H1 (cell line): ENCODE measurements around the gene UBE2K. TPM values are rescaled to one million over a fixed set of nuclear protein-coding genes. Genes with fewer than 3 reads are reported as not detected.

Source experiments
- CTCF ChIA-PET: fragments of 300-600 bp; sonication (Branson Sonifier 250); formaldehyde crosslinking; loops from one replicate; lab custom pipeline; 2021; ENCODE audit not compliant: partially characterized antibody; lab: Charles Lee
- POLR2A ChIA-PET: fragments of 300-600 bp; sonication (Branson Sonifier 250); formaldehyde crosslinking; loops from one replicate; lab custom pipeline; 2021; ENCODE audit warnings: inconsistent platforms; ENCODE audit not compliant: partially characterized antibody; lab: Charles Lee
- DNase-seq, 2 experiments: peaks; one replicate each; pipeline versions ENCODE4 v3.0.0 to v3.0.0-alpha.2; 2010 to 2022; ENCODE audit warnings: low spot score in 2 of 2, low read depth in 1 of 2, mixed read lengths in 1 of 2
- FAIRE-seq: peaks from 2 replicates; lab custom pipeline; 2011; peaks lifted over from hg19 to GRCh38; lab: Jason Lieb, UNC
- H2AFZ ChIP-seq: 2 replicates; pipeline ENCODE4 v1.8.1; 2012; ENCODE audit warnings: low read length, inconsistent platforms
- H2AK5ac ChIP-seq: 2 replicates; pipeline ENCODE4 v1.6.1; 2013; ENCODE audit warnings: low read depth, low read length
- H2BK120ac ChIP-seq: replicated peaks from 2 replicates; pipeline ENCODE3; 2013; ENCODE audit warnings: low read depth, low read length, inconsistent platforms
- H2BK12ac ChIP-seq: 2 replicates; pipeline ENCODE4 v1.6.1; 2013; ENCODE audit warnings: low read depth, low read length
- H2BK15ac ChIP-seq: 2 replicates; pipeline ENCODE4 v1.6.1; 2013; ENCODE audit warnings: low read length
- H2BK20ac ChIP-seq: 2 replicates; pipeline ENCODE4 v1.6.1; 2013; ENCODE audit warnings: low read length
- H2BK5ac ChIP-seq: 2 replicates; pipeline ENCODE4 v1.6.1; 2013; ENCODE audit warnings: low read depth, low read length
- H3K14ac ChIP-seq: 2 replicates; pipeline ENCODE4 v1.6.1; 2013; ENCODE audit warnings: inconsistent platforms; ENCODE audit not compliant: insufficient read length
- H3K18ac ChIP-seq: 2 replicates; pipeline ENCODE4 v1.6.1; 2013; ENCODE audit warnings: low read length; ENCODE audit errors: extremely low read depth
- H3K23ac ChIP-seq: 2 replicates; pipeline ENCODE4 v1.6.1; 2013; ENCODE audit warnings: inconsistent platforms; ENCODE audit not compliant: insufficient read length
- H3K23me2 ChIP-seq: 2 replicates; pipeline ENCODE4 v1.6.1; 2013; ENCODE audit warnings: low read depth, low read length
- H3K27ac ChIP-seq: 2 replicates; pipeline ENCODE4 v1.6.1; 2011; ENCODE audit warnings: low read depth, low read length, inconsistent platforms
- H3K27me3 ChIP-seq, 4 experiments: replicated peaks in 1 of 4; 1 replicate in 1 of 4; 2 replicates in 3 of 4; pipeline versions ENCODE4 v1.6.1 to v1.8.1; 2011 to 2013; ENCODE audit warnings: low read length in 3 of 4, mild to moderate bottlenecking in 3 of 4, inconsistent platforms in 2 of 4, mixed read lengths in 2 of 4, moderate library complexity in 1 of 4; ENCODE audit not compliant: control insufficient read depth in 3 of 4, insufficient read depth in 3 of 4; ENCODE audit errors: extremely low read depth in 1 of 4
- H3K36me3 ChIP-seq, 4 experiments: 2 replicates each; pipeline versions ENCODE4 v1.6.1 to v1.8.1; 2011 to 2013; ENCODE audit warnings: mild to moderate bottlenecking in 4 of 4, low read length in 3 of 4, moderate library complexity in 2 of 4, control low read depth in 1 of 4, inconsistent platforms in 1 of 4; ENCODE audit not compliant: insufficient read depth in 4 of 4, control insufficient read depth in 2 of 4
- H3K4ac ChIP-seq: replicated peaks from 2 replicates; pipeline ENCODE3; 2013; ENCODE audit warnings: low read length, low read depth, mixed read lengths, inconsistent platforms; ENCODE audit not compliant: insufficient read length
- H3K4me1 ChIP-seq, 4 experiments: replicated peaks in 1 of 4; 1 replicate in 1 of 4; 2 replicates in 3 of 4; pipeline versions ENCODE4 v1.6.1 to v1.8.1; 2011 to 2013; ENCODE audit warnings: low read length in 3 of 4, inconsistent platforms in 2 of 4, mixed read lengths in 1 of 4; ENCODE audit not compliant: insufficient read depth in 4 of 4, control insufficient read depth in 3 of 4
- H3K4me2 ChIP-seq, 2 experiments: 2 replicates each; pipeline versions ENCODE4 v1.6.1 to v1.8.1; 2011 to 2013; ENCODE audit warnings: low read depth in 2 of 2, low read length in 2 of 2, control low read depth in 1 of 2, inconsistent platforms in 1 of 2, mild to moderate bottlenecking in 1 of 2; ENCODE audit not compliant: insufficient read depth in 1 of 2
- H3K4me3 ChIP-seq, 4 experiments: fragments of 200-600, 300-600 bp in 1 of 4; sonication (generic), shearing (Covaris generic), sonication (Bioruptor Twin) in 1 of 4; 2 replicates each; pipeline versions ENCODE4 v1.5.1 to v1.8.1; 2011 to 2016; ENCODE audit warnings: low read length in 4 of 4, low read depth in 3 of 4, control low read depth in 2 of 4, inconsistent platforms in 2 of 4, mild to moderate bottlenecking in 2 of 4, mixed read lengths in 1 of 4, moderate library complexity in 1 of 4; ENCODE audit not compliant: insufficient read depth in 2 of 4; ENCODE audit errors: extremely low read depth in 1 of 4
- H3K56ac ChIP-seq: replicated peaks from 2 replicates; pipeline ENCODE3; 2013; ENCODE audit warnings: low read depth, mild to moderate bottlenecking, mixed read lengths, low read length, inconsistent platforms; ENCODE audit not compliant: insufficient read length
- H3K79me1 ChIP-seq: 2 replicates; pipeline ENCODE4 v1.6.1; 2013; ENCODE audit warnings: low read depth, low read length, control low read depth
- H3K79me2 ChIP-seq, 2 experiments: 2 replicates each; pipeline versions ENCODE4 v1.6.1 to v1.8.1; 2012 to 2013; ENCODE audit warnings: low read length in 2 of 2, mild to moderate bottlenecking in 2 of 2, inconsistent platforms in 1 of 2; ENCODE audit not compliant: insufficient read depth in 2 of 2, control insufficient read depth in 1 of 2
- H3K9ac ChIP-seq, 4 experiments: replicated peaks in 1 of 4; 1 replicate in 1 of 4; 2 replicates in 3 of 4; pipeline versions ENCODE4 v1.6.1 to v1.8.1; 2011 to 2013; ENCODE audit warnings: low read depth in 3 of 4, low read length in 3 of 4, control low read depth in 2 of 4, mild to moderate bottlenecking in 2 of 4, moderate library complexity in 2 of 4, inconsistent platforms in 1 of 4; ENCODE audit errors: extremely low read depth in 1 of 4
- H3K9me3 ChIP-seq, 2 experiments: 2 replicates each; pipeline versions ENCODE4 v1.6.1 to v1.8.1; 2012 to 2013; ENCODE audit warnings: mild to moderate bottlenecking in 2 of 2, moderate library complexity in 2 of 2, control low read depth in 1 of 2, inconsistent platforms in 1 of 2, low read depth in 1 of 2, low read length in 1 of 2, mixed read lengths in 1 of 2; ENCODE audit not compliant: insufficient read depth in 2 of 2
- H4K20me1 ChIP-seq, 2 experiments: replicated peaks in 1 of 2; 2 replicates each; pipeline versions ENCODE3 to v1.8.1; 2011 to 2013; ENCODE audit warnings: inconsistent platforms in 2 of 2, low read length in 2 of 2, mild to moderate bottlenecking in 1 of 2; ENCODE audit not compliant: insufficient read depth in 2 of 2, control insufficient read depth in 1 of 2
- H4K5ac ChIP-seq: 2 replicates; pipeline ENCODE4 v1.6.1; 2013; ENCODE audit warnings: low read length, low read depth, mixed read lengths, inconsistent platforms; ENCODE audit not compliant: insufficient read length
- H4K8ac ChIP-seq: 2 replicates; pipeline ENCODE4 v1.8.0; 2013; ENCODE audit warnings: mild to moderate bottlenecking, moderate library complexity, low read length, inconsistent platforms; ENCODE audit not compliant: insufficient read depth; ENCODE audit errors: extremely low read depth
- H4K91ac ChIP-seq: replicated peaks from 2 replicates; pipeline ENCODE3; 2013; ENCODE audit warnings: low read length, mixed read lengths, inconsistent platforms; ENCODE audit not compliant: insufficient read length
- ASH2L ChIP-seq: fragments of 200-600, 300-600 bp; sonication (generic); IDR thresholded peaks from one replicate; pipeline ENCODE4 v1.7.1; 2017; ENCODE audit warnings: low read length
- BRCA1 ChIP-seq: IDR thresholded peaks from 2 replicates; pipeline ENCODE4 v1.6.1; 2012; ENCODE audit warnings: low read depth, low read length, improper control_type of control experiment
- CHD1 ChIP-seq: IDR thresholded peaks from 2 replicates; pipeline ENCODE4 v1.6.1; 2012; ENCODE audit warnings: low read depth, low read length, improper control_type of control experiment
- JUND ChIP-seq: IDR thresholded peaks from 2 replicates; pipeline ENCODE4 v1.6.1; 2011; ENCODE audit warnings: mild to moderate bottlenecking, improper control_type of control experiment, low read length
- KDM5A ChIP-seq: fragments of 200-600 bp; IDR thresholded peaks from 2 replicates; pipeline ENCODE4 v1.7.1; 2012; ENCODE audit warnings: mild to moderate bottlenecking, low read length, inconsistent platforms, mixed read lengths
- NANOG ChIP-seq: IDR thresholded peaks from 2 replicates; pipeline ENCODE4 v1.6.1; 2011; ENCODE audit warnings: low read length, low read depth, mild to moderate bottlenecking, inconsistent platforms; ENCODE audit not compliant: insufficient read depth, poor library complexity, severe bottlenecking
- NRF1 ChIP-seq: IDR thresholded peaks from 2 replicates; pipeline ENCODE4 v1.6.1; 2011; ENCODE audit warnings: mild to moderate bottlenecking, low read depth, low read length, improper control_type of control experiment
- POU5F1 ChIP-seq: IDR thresholded peaks from 2 replicates; pipeline ENCODE4 v1.6.1; 2011; ENCODE audit warnings: low read depth, mild to moderate bottlenecking, low read length, moderate library complexity
- SP4 ChIP-seq: IDR thresholded peaks from 2 replicates; pipeline ENCODE4 v1.6.1; 2012; ENCODE audit warnings: low read length, inconsistent platforms
- SRF ChIP-seq: IDR thresholded peaks from 2 replicates; pipeline ENCODE4 v1.6.1; 2011; ENCODE audit warnings: mild to moderate bottlenecking, low read depth, low read length, moderate library complexity
- WGBS, 2 experiments: shearing (Covaris generic) in 1 of 2; methylation state at CpG; one replicate each; pipeline versions ENCODE4 v1.1.6 to v1.1.7; 2013 to 2015; ENCODE audit warnings: low lambda C conversion rate in 2 of 2, mixed read lengths in 2 of 2, inconsistent platforms in 1 of 2, low coverage in 1 of 2, missing lambda C conversion rate in 1 of 2; ENCODE audit not compliant: insufficient replicate concordance in 2 of 2, insufficient coverage in 1 of 2, insufficient read length in 1 of 2; ENCODE audit errors: extremely low coverage in 1 of 2, missing lambda C conversion rate in 1 of 2; 5-methylcytosine and 5-hydroxymethylcytosine counted together
- polyA plus RNA-seq, 7 experiments: library from polyadenylated mRNA; depleted of rRNA in 3 of 7; stranded (reverse) in 5 of 7; unstranded in 2 of 7; fragments of >200 nt in 5 of 7; fragments of 200-250 nt in 2 of 7; gene quantifications; 1 replicate in 5 of 7; 2 replicates in 1 of 7; 4 replicates in 1 of 7; pipeline versions ENCODE4 v1.2.1 to v1.2.3, GENCODE V29; 2011 to 2013; ENCODE audit warnings: missing spikeins in 2 of 7, mixed read lengths in 2 of 7
- total RNA-seq: library from RNA; stranded (reverse); fragmentation: NEBNext Ultra II Directional; extraction: Animal tissue kit (Norgen Biotek cat#: 25700); gene quantifications from 2 replicates; pipeline ENCODE4 v1.2.1, GENCODE V29; 2021

The UBE2K gene
- total and polyA plus RNA-seq, 2 of the 8 experiments (the other 6 are each of a cell fraction or from before 2014, with no cell fraction given), result 53.6 to 174 TPM

DNA sequence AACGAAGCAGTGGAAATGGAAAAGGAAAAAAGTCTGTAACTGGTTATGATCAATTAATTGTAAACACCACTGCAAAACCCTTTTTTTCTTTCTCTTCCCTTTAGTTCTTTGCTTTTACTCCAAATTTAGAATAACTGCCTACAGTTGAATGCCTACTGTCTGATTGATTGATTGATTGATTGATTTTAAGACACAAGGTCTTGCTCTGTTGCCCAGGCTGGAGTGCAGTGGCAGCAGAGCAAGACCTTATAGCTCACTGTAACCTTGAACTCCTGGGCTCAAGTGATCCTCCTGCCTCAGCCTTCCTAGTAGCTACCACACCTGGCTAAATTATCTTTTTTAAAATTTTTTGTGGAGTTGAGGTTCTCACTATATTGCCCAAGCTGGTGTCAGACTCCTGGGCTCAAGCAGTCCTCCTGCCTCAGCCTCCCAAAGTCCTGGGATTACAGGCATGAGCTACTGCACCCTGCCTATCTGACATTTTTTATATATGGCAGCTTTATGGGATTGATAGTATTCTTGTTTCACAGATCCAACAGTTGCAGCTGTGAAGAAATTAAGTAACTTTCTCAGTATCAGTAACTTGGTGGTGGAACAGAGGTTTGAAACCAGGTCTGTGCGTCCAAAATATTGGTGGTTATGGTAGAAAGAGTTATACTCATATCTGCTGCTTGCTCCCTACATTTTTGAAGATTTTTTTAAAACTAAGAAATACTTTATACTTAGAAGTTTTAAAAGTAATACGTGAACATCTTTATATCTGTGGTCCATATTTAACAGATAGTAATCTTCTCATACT, 12.4 kb downstream of the UBE2K start:
- Histone ChIP-seq H3K18ac (no peak overlapping the region), H2AFZ (no peak overlapping the region), H4K91ac (no peak overlapping the region), H2BK120ac (no peak overlapping the region), H3K79me1 (no peaks in the 10 kb centered on the region; the same call in 1 of the 2 replicates), H4K5ac (no peak overlapping the region), H3K27me3 (no peaks in the 10 kb centered on the region), H3K4me3 (no peak overlapping the region), H3K14ac (no peak overlapping the region), H4K20me1 (peaks cover 15 to 22% of the 10 kb centered on the region in 2 experiments), H3K4ac (no peak overlapping the region), H2BK15ac (no peak overlapping the region), H3K36me3 (peaks cover 0 to 4% (median 0%) of the 10 kb centered on the region in 4 experiments; a peak in 2 of 8 replicates), H2BK12ac (no peak overlapping the region), H3K23ac (no peak overlapping the region), H3K9ac (no peak overlapping the region), H2BK5ac (no peak overlapping the region), H2AK5ac (no peak overlapping the region), H3K79me2 (peaks cover 35 to 93% of the 10 kb centered on the region in 2 experiments), H4K8ac (no peak overlapping the region), H3K56ac (no peak overlapping the region), H3K23me2 (no peaks in the 10 kb centered on the region), H3K9me3 (no peaks in the 10 kb centered on the region), H3K4me2 (no peak overlapping the region), H2BK20ac (no peak overlapping the region), H3K4me1 (0 out of 7 replicates have a peak, but pooled peaks cover 0 to 3% (median 0%) of the 10 kb centered on the region in 4 experiments), H3K27ac (no peak overlapping the region)
- FAIRE-seq (no peak), DNase-seq (no peak)
- TF ChIP-seq SRF, result no peak
- TF ChIP-seq BRCA1, result no peak
- TF ChIP-seq KDM5A, result no peak
- TF ChIP-seq JUND, result no peak
- TF ChIP-seq CHD1, result no peak
- TF ChIP-seq SP4, result no peak
- TF ChIP-seq NANOG, result no peak
- TF ChIP-seq POU5F1, result no peak
- TF ChIP-seq ASH2L, result no peak
- no peak for TF ChIP-seq NRF1
- CTCF ChIA-PET, result interaction anchor here (1.1 kb wide), 1 partner anchor 14 kb away, joined by 4 read pairs; no protein-coding TSS in a partner anchor
- 93% methylated on average over 3 of the region's 3 CpGs; no CpG with 5 or more reads in 1 of the 2 experiments for WGBS, 2 experiments
- POLR2A ChIA-PET, result interaction anchor here (0.6 to 1.0 kb wide), 2 partner anchors 12 to 205 kb away, joined by 3 read pairs; partner anchors contain the start of gene UBE2K
